Large intestine (tissue), 3 donors: Measurements from ENCODE around the gene NDFIP2. TPM values are rescaled to one million over a fixed set of nuclear protein-coding genes. Genes with fewer than 3 reads are reported as not detected.

ENCODE experiments used
- DNase-seq, 2 donors: peaks; one replicate each; pipeline versions ENCODE4 v3.0.0 to v3.0.0-alpha.2; 2013
- H3K27ac ChIP-seq: one replicate; pipeline ENCODE4 v1.5.1; 2013; ENCODE audit warnings: low read length
- H3K27me3 ChIP-seq: 2 replicates; pipeline ENCODE4 v1.6.1; 2013; ENCODE audit warnings: low read length; ENCODE audit not compliant: control insufficient read depth, insufficient read depth
- H3K36me3 ChIP-seq: 2 replicates; pipeline ENCODE4 v1.6.1; 2013; ENCODE audit warnings: low read length; ENCODE audit not compliant: control insufficient read depth, insufficient read depth
- H3K4me1 ChIP-seq: one replicate; pipeline ENCODE4 v1.6.1; 2013; ENCODE audit warnings: low read length; ENCODE audit not compliant: control insufficient read depth, insufficient read depth
- H3K4me3 ChIP-seq: one replicate; pipeline ENCODE4 v1.5.1; 2013; ENCODE audit warnings: low read length
- H3K9me3 ChIP-seq: one replicate; pipeline ENCODE4 v1.6.1; 2013; ENCODE audit warnings: mild to moderate bottlenecking, low read depth, low read length, moderate library complexity; ENCODE audit not compliant: control insufficient read depth
- WGBS: methylation state at CpG from one replicate; pipeline ENCODE4 v1.1.5; 2013; ENCODE audit warnings: low lambda C conversion rate; ENCODE audit not compliant: insufficient coverage; 5-methylcytosine and 5-hydroxymethylcytosine counted together
- polyA plus RNA-seq: library from polyadenylated mRNA; unstranded; fragments of 120-200 nt; gene quantifications from one replicate; pipeline ENCODE4 v1.2.1, GENCODE V29; 2013

Gene NDFIP2
- polyA plus RNA-seq, 1 donor, result 79.0 TPM

DNA sequence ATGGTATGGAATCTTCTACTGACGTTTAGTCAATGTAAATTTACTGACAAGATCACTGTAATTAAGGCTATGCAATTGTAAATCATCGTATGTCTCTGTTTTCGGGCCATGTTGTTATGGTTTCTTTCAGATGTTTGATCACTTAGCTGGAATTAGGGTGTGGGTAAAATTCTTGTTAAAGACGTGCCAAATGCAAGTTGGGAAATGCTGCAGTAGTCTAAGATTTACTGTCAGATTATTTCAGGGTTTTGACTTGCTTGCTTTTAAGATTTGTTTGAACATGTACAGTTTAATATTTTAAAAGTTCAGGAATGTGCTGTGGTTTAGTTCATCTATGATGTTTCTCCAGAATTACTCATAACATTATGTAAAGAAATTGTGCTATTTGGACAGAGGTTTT is 10.8 kb downstream of the NDFIP2 start:
- Histone ChIP-seq H3K4me3 (no peak overlapping the region), H3K27me3 (no peaks in the 10 kb centered on the region), H3K9me3 (no peaks in the 10 kb centered on the region), H3K36me3 (peaks cover 2% of the 10 kb centered on the region), H3K27ac (no peak overlapping the region), H3K4me1 (peaks cover 5% of the 10 kb centered on the region)
- no peak for DNase-seq
- WGBS, result 83% methylated on average over 1 of the region's 4 CpGs

DNA sequence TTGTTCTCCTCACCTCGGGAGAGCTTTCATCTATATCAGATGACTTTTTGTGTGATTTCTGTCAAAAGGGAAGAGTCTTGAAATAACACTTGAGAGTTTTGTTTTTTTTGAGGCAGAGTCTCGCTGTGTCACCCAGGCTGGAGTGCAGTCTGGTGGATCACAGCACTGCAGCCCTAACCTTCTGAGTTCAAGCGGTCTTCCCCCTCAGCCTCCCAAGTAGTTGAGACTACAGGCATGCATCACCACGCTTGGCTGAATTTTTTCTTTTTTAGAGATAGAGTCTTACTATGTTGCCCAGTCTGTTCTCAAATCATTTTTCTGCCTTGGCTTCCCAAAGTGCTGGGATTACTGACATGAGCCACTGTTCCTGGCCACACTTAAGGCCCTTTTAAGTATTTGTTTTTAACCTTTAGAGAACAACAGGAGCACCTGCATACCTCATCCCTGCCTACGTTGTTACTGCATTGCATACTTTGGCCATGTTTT is 11.4 kb downstream of the NDFIP2 start:
- no peak for DNase-seq
- Histone ChIP-seq H3K36me3 (peaks cover 2% of the 10 kb centered on the region), H3K27me3 (no peaks in the 10 kb centered on the region), H3K4me1 (no peaks in the 10 kb centered on the region), H3K27ac (no peak overlapping the region), H3K9me3 (no peaks in the 10 kb centered on the region), H3K4me3 (no peak overlapping the region)
- WGBS, result 82% methylated on average over 3 of the region's 5 CpGs

DNA sequence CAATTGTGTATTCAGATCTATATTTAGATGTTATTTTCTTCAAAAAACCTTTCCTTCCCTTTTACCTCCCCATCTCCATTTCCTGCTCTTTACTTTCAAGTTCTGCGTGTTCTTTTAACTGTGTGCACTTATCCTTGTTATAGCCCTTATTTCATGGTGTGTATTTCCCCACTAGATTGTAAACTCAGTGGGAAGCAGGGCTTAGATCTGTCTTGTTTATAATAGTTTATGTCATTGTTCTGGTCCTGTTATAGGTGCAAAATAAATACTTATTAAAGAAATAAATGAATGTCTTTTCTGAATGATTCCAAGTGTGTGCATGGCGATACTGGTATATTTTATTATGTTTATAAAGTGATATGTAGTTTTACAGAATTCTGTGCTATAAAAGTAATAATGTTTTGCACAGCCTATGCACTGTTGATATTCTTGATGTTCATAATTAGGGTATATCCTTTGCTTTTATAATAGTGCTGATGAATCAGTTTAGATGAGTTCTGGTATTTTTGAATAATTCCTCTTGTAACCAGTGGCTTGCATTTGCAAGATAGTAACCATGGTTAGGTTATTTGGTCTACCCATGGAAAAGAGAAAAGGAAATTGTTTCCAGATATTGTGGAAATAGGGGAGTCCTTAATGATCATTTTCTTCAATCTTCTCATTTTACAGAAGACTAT is 12.1 kb downstream of the NDFIP2 start:
- no peaks in the 10 kb centered on the region for H3K4me1 ChIP-seq
- H3K4me3 ChIP-seq, result no peak overlapping the region
- H3K27ac ChIP-seq, result no peak overlapping the region
- DNase-seq, result no peak
- peaks cover 2% of the 10 kb centered on the region for H3K36me3 ChIP-seq
- WGBS, result 63% methylated on average over 1 of the region's 2 CpGs
- no peaks in the 10 kb centered on the region for H3K9me3 ChIP-seq
- H3K27me3 ChIP-seq, result no peaks in the 10 kb centered on the region

DNA sequence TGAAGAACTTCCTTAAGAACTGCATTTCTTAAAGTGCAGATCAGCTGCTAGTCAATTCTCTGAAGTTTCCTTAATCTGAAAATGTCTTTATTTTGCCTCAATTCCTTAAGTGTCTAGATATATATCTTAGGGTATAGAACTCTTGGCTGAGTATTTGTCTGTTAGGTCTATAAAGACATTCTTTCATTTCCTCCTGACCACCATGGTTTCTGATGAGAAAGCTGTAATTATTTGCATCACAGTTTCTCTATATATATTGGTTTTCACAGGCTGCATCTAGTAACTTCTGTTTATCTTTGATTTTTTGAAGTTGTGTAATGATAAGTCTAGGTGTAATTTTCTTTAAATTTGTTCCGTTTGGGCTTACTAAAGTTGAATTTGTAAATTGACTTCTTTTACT is 15.2 kb downstream of the NDFIP2 start:
- Histone ChIP-seq H3K27me3 (no peaks in the 10 kb centered on the region), H3K27ac (no peak overlapping the region), H3K4me3 (no peak overlapping the region), H3K9me3 (peaks cover 4% of the 10 kb centered on the region), H3K4me1 (no peaks in the 10 kb centered on the region), H3K36me3 (no peaks in the 10 kb centered on the region)
- WGBS, result 100% methylated on average over 1 of the region's 1 CpG
- no peak for DNase-seq

DNA sequence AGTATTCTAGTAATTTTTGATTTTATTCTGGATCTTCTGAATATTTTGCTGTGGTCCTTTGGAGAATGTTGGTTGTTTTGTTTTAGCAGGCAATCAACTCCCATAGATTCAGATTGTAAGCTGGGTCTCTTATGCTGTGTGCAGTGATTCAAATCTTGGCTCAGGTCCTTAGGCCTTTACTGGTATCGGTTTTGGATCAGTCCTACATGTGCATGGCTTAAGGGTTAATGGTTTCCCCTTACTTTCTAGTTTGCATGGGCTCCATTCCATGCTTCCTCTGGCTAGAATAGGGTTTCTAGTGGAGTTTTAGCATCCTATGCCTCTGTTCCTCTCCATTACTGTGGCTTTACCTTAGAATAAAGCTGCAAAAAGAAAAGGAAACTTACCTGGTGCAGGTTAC is 16.1 kb downstream of the NDFIP2 start:
- no peak for DNase-seq
- Histone ChIP-seq H3K27ac (no peak overlapping the region), H3K4me1 (no peaks in the 10 kb centered on the region), H3K36me3 (no peaks in the 10 kb centered on the region), H3K9me3 (peaks cover 4% of the 10 kb centered on the region), H3K27me3 (no peaks in the 10 kb centered on the region), H3K4me3 (no peak overlapping the region)
- WGBS, result no CpG with 5 or more reads among the region's 1 CpG

DNA sequence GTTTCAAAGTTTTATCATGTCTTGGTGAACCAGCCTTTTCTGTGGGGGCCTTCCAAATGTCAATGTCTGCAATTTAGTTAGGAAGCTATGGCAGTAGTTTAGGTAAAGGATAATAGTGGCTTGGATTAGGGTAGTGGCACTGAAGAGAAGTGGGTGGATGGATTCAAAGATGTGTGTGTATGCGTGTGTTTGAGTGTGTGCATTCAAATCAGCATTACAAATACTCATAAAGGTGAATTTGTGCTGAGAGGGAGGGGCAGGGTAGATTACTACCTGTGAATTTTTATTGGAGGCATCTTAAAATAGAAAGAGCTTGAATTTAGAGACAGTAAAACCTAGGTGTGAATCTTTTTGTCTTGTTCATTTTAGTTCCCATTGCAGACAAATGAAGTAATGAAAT is 16.9 kb downstream of the NDFIP2 start:
- no peak for DNase-seq
- Histone ChIP-seq H3K4me1 (no peaks in the 10 kb centered on the region), H3K4me3 (no peak overlapping the region), H3K36me3 (no peaks in the 10 kb centered on the region), H3K27ac (no peak overlapping the region), H3K27me3 (no peaks in the 10 kb centered on the region), H3K9me3 (peaks cover 4% of the 10 kb centered on the region)
- WGBS, result no CpG with 5 or more reads among the region's 1 CpG

DNA sequence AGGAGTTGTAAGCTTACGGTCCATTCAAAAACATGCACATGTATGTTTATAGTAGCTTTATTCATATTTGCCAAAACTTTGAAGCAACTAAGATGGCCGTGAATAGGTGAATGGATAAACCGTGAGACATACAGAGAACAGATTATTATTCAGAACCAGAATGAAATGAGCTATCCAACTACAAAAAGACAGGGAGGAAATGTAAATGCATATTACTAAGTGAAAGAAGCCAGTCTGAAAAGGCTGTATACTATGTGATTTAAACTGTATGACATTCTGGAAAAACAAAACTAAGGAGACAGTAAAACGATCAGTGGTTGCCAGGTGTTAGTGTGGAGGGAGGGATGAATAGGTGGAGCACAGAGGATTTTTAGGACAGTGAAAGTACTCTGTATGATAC is 19.9 kb downstream of the NDFIP2 start:
- Histone ChIP-seq H3K27me3 (no peaks in the 10 kb centered on the region), H3K4me3 (no peak overlapping the region), H3K27ac (no peak overlapping the region), H3K4me1 (no peaks in the 10 kb centered on the region), H3K9me3 (peaks cover 4% of the 10 kb centered on the region), H3K36me3 (no peaks in the 10 kb centered on the region)
- WGBS, result 100% methylated on average over 3 of the region's 4 CpGs
- no peak for DNase-seq

DNA sequence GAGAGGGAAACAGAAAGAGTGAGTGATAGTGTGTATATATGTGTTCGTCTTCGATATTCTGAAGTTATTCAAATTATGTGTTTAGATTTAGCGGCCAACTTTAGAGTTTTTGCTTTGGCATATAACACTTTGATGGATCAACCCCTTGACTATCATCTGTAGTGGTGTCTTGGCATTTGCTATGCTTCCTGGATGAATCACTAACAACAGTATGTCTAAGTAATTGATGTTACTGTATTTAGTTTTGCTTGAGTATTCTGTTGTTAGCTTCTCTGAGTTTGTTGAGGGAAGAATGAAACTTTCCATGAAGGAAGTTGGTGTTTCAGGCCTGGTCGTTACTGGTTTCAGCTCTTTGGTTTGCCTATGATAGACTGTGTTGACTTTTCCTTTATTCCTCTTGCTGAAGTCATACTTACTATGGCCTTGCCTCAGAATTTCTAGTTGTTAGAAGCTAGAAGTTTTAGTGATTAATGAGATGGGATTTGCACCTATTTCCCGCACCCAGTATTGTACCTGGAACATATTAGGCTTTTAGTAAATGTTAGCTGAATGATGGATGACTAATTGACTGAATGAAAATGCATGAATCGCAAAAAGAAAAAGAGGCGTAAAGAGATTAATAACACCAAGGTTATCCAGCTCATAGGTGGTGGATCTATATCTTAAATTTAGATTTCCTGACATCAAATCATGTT is 20.7 kb downstream of the NDFIP2 start:
- WGBS, result 100% methylated on average over 1 of the region's 7 CpGs
- Histone ChIP-seq H3K36me3 (no peaks in the 10 kb centered on the region), H3K4me1 (no peaks in the 10 kb centered on the region), H3K9me3 (peaks cover 4% of the 10 kb centered on the region), H3K4me3 (no peak overlapping the region), H3K27me3 (no peaks in the 10 kb centered on the region), H3K27ac (no peak overlapping the region)
- no peak for DNase-seq

DNA sequence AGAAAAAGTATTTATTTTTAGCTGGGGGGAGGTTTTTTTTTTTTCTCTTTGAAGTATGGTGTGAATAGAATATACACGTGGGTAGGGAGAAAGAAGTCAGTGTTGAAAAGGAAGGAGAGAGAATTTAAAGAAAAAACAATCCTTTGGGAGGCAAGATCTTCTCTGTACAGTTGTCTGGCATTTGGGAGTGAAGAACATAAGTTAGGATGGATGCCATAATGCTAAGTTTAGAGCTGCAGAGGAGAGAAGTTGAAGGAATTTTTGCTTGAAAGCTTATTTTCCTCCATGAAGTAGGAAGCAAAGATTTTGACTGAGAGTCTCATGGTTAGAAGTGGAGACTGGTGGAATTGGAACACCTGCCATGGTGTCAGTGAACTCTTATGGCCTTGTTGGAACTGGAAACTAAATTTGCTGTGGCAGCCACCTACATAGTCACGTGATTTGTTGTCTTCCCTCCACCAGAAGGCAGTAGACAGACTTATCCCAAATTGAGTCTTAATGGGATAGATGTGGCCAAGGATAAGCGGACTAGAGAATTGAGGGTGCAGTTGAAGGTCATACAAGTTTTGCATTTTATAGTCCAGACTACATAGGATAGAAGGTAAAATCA is 22.0 kb downstream of the NDFIP2 start:
- Histone ChIP-seq H3K36me3 (no peaks in the 10 kb centered on the region), H3K27me3 (no peaks in the 10 kb centered on the region), H3K9me3 (peaks cover 4% of the 10 kb centered on the region), H3K27ac (no peak overlapping the region), H3K4me1 (no peaks in the 10 kb centered on the region), H3K4me3 (no peak overlapping the region)
- no CpG with 5 or more reads among the region's 3 CpGs for WGBS
- DNase-seq, result no peak

DNA sequence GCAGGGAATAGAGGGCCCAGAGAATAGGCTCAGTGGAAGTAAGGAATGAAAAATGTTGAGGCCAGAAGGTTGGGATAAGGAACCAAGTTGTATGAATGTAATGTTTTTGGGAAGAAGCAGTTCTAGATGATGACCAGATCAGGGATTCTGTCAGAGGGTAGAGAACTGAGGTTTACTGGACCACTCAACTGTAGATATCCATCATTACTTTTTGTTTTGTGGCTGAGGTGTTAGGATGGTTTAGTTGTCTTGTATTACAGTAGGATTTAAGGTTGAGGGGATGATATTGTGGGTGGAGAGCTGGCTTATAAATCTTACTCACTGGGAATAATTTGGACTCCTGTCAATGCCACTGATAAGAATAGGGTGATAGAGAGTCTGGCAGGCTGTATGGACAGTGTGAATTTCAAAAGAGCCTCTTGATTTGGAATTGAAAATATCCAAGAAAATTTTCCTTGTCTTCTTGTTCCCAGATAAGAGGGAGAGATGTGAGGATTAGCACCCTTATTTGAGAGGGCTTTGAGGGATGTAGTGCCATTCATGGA is 22.6 kb downstream of the NDFIP2 start:
- Histone ChIP-seq H3K27me3 (no peaks in the 10 kb centered on the region), H3K4me3 (no peak overlapping the region), H3K27ac (no peak overlapping the region), H3K9me3 (peaks cover 4% of the 10 kb centered on the region), H3K4me1 (no peaks in the 10 kb centered on the region), H3K36me3 (no peaks in the 10 kb centered on the region)
- DNase-seq, result no peak
